HG03457 (cell line): Measurements from ENCODE around the gene CASTOR1.

Experiments
- ATAC-seq: cut with Tn5 transposase; IDR thresholded peaks from one replicate; pipeline ENCODE4 v1.9.1; 2021; ENCODE audit warnings: moderate number of reproducible peaks; ENCODE audit not compliant: unreplicated experiment

Gene CASTOR1

GRCh38 chr22:30301995-30302809 lies 12.9 kb upstream of the CASTOR1 start:
- ATAC-seq = no peak

- ATAC-seq = no peak
Observed at GRCh38 chr22:30299322-30299721, 10.0 kb upstream of the CASTOR1 start.

GRCh38 chr22:30297991-30298701 lies 8.8 kb upstream of the CASTOR1 start:
- ATAC-seq = no peak

DNA sequence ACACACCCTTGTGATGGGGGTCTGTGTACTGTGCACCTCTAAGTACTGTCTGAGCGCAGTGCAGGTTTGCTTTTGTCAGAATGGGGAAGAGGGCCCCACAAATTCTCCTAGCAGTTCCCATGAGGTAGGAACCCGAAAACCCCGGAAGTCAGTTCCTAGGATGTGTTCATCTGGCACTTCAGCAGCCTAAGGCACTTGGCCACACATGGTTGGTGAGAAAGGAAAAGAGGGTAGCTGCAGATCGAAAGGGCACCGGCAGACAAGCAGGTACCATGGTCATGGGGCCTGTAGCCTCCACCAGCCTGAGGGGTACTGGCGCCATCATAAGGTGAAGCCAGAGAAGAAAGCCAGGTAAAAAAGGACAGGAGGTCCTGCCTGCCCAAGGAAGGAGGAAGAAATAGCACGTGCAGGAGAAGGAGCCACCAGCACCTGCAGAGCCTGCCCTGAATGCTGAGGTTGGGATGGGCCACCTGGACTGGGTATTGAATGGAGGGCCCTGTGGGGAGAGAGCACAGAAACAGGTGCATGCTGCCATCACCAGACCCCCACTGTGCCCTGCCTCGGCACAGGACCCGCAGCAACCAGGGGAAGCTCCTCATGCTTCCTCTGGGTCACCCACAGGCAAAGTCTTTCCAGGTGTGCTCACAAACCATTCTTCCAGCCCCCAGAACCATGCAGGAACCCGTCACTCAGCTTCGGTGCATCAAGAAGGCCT lies 8.1 kb upstream of the CASTOR1 start:
- ATAC-seq = no peak

DNA sequence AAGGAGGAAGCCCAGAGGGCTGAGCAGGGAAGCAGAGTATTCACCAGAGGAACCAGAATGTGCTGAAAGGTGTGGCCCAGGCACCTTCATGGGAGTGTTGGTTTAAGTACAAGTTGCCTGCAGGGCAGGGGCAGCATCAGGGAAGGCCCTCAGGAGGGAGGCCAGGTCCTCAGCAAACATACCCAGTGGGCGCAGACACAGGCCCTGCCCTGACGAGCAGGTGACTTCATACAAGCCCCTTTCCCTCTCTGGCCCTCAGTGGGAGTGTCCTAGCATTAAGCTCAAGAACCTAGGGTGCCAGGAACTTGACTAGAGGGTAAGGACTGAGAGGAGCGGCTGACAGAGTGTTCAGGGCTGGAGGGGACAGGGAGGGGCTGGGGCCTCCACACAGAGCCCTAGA lies 7.5 kb upstream of the CASTOR1 start:
- no peak for ATAC-seq

DNA sequence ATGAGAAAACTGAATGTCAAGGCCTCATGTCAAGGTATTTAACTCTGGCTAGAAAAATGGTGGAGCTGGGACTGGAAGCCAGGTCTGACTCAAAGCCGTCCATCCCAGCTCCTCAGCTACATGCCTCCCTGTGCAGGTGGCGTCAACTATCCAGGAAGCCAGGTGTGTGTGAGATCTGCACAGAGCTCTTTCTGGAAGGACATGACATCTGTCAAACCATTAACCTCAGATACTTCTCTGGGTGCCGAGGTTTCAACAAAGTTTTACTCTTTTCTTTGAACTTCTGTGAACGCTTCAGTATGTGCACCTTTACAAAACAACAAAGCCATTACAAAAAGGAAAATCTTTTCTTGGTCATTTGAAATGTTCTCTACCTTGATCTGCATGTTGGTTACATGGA lies 7.0 kb upstream of the CASTOR1 start:
- ATAC-seq = no peak

DNA sequence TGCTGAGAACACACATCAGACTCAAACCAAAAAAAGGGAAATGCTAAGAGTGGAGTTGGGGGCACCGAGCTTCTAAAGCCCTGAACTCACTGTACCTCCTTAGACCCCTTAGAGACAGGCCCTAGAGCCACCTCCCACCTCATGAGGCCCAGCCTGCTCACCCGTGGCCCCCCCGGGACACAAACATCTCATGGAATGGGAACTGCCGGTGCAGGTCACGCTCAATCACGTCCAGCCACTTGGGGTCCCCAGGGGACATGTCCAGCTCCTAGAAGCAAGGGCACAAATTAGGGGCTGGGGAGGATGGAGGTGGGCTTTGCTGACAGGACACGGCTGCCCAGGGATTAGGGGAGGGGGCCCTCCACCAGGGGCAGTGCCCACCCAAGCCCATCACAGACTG lies 6.3 kb upstream of the CASTOR1 start:
- ATAC-seq = no peak

GRCh38 chr22:30294830-30295229 lies 5.5 kb upstream of the CASTOR1 start:
- ATAC-seq = no peak

- ATAC-seq = no peak
Observed at GRCh38 chr22:30294066-30294465, 4.8 kb upstream of the CASTOR1 start.

DNA sequence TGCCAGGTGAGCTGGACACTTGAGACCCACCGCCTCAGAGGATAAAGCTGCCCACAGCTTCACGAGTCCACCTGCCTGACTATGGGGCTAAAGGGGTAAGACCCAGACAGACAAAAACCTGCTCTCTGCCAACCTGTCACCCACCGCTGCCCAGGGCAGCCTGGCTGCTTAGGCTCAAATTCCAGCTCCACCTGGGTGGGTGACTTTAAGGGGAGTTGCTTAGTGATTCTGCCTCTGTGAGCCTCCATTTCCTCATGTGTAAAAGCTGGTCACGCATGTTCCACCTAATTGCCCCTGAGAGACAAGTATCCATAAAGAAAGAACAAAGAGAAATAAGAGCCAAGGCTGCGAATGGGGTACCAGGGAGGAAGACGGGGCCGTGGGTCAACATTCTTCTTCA lies 3.7 kb upstream of the CASTOR1 start:
- no peak for ATAC-seq

DNA sequence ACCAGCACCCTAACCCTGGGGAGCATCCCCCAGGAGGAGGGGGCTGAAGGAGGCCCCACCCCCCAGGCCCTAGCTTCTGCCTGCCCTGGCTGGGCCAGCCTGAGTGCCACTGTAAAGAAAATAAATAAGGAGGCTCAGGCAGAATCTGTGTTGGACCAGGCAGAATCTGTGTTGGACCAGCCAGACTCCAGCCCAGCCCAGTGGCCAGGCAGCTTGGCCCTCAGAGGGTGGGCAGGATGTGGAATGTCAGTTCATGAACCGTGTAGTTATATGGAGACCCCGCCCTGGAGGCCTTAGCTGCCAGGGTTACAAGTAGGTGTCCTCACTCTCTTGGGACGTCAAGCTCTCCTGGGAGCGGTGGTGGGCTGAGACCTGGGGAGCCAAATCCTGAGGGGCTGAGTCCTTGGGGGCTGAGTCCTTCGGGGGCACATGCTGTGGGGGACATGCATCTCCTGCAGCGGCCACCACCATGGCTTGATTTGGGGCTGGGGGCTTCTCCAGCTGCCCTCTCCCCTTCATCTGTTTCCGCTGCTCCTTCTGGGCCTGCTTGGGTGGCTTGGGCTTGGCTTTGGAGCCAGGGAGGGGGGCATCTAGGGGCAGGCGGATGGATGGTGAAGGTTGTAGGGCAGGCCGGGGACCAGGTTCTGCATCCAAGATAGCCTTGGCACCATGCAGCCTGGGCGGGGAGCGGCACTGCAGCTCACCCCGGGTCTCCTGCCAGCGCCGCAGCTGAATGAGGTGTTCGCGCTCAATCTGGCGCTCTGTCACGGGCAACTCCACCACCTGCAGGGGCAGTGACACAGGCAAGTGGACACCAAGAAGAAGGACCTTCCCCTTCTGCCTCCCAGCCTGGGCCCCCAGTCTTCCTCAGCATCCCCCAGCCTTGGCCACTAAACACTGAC lies 3.0 kb upstream of the CASTOR1 start:
- no peak for ATAC-seq

GRCh38 chr22:30291058-30291892 lies 2.0 kb upstream of the CASTOR1 start:
- ATAC-seq = no peak

- ATAC-seq = no peak
Observed at GRCh38 chr22:30290342-30291057, 1.2 kb upstream of the CASTOR1 start.

DNA sequence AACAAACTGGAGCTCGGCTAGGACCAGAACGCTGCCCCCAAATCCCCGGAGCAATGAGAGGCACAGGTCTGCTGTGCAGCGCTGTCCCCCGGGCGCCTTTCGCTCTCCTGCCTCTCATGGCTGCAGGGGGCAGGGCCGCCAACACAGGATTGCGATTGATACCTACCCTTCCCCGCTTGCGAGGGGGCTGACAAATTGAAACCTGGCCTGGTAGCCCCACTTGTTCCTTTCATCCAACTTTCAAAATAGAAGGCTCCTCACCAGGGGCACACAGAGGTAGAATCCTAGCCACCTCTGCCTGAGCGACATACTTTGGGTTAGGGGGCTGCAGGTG lies 642 bp upstream of the CASTOR1 start:
- peak; percentile 5 for ATAC-seq

DNA sequence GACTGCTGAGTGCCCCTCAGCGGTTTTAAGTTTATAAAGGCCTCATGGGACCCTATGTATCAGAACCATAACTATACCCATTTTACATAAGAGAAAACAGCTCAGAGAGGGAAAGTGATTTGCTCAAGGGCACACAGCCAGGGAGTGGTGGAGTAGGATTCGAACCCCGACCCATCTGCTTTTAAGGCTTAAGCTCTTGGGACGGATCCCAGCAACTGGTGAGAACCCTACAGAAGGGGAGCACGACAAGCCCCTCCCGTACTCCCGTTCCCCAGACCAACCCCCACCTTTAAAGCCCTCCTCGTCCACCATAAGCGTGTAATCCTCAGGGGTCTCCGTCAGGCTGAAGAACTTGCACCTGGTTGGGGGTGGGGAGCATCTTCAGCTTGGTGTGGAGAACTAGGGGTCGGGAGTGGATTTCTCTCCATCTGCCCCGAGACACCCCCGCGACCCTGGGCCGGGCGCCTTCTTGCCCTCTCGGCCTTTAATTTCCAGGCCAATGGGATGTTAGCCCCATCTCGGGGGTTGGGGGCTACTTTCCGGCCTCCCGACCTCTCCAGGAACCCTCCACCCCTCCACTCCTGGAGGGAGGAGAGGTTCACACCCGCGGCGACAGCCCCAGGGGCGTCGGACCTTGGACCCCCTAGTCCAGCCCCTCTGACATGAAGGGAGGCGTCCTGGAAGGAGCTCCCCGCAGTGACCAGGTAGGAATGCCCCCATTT lies 725 bp downstream of the CASTOR1 start:
- ATAC-seq = no peak

- no peak for ATAC-seq
Observed at GRCh38 chr22:30287648-30288418, 1.5 kb downstream of the CASTOR1 start.

GRCh38 chr22:30286813-30287647 lies 2.3 kb downstream of the CASTOR1 start:
- ATAC-seq = no peak
